Activated CD4-positive, alpha-beta T cell treated with anti-CD3 and anti-CD28 coated beads, Interleukin-2, amount 50 U/mL, for 48 hours (primary cell): Measurements from ENCODE around the gene PIP4K2C.
"Not testable (repeated sequence)": the region's sequence is repeated elsewhere in the genome, so short reads cannot be mapped to it uniquely, and the experiment has no call there.

ENCODE experiments used
- DNase-seq, 2 experiments: peaks; one replicate each; pipeline ENCODE4 v3.0.0-alpha.2; 2020

Gene PIP4K2C

DNA sequence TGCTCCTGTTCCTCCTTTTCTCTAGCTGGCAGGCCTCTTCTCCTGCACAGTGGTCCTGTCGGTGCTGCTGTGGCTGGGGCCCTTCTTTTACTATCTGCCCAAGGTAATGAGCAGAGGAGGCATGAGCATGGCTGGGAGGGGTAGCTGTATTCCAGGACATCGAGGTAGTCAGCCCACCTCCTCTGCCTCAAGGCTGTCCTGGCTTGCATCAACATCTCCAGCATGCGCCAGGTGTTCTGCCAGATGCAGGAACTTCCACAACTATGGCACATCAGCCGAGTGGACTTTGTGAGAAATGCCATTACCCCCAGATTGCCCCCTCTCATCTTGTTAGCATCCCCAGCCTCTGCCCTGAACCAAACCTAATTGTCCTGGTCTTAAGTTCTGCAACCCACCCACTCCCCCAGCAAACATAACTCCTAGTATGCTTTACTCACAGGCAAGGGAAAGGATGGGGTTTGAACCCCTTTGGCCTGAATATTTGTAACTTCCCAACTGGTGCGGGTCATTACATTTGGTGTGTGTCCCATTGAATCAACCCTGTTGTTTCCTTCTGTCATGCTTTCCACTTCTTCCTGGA, 32.9 kb downstream of the PIP4K2C start:
- DNase-seq, result no peak

DNA sequence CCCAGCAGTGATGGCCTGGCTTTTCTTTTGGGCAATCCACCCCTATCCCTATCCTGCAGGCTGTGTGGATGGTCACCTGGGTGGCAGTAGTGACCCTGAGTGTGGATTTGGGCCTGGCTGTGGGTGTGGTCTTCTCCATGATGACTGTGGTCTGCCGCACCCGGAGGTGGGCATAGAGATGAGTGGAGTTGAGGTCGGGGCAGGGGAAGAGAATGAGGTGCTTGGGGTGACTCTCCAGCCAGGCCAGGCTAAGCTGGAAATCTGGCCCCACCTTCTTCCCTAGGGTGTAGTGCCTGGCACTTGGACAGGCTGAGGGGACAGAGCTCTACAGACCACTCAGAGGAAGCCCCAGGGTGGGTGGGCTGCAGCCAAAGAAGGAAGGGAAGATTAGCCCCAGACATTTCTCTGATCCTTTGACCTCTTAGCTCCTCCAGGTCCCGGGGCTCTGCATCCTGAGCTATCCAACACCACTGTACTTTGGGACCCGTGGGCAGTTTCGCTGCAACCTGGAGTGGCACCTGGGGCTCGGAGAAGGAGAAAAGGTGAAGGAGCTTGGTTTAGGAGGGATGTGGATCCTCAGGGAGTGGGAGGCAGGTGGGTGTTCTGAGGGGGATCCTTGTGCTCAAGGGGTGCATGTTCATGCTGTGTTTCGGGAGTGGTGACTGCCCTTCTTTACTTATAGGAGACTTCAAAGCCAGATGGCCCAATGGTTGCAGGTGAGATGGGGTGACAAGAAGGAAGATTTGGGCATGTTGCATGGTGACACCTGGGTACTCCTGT, 33.6 kb downstream of the PIP4K2C start:
- DNase-seq, result no peak

DNA sequence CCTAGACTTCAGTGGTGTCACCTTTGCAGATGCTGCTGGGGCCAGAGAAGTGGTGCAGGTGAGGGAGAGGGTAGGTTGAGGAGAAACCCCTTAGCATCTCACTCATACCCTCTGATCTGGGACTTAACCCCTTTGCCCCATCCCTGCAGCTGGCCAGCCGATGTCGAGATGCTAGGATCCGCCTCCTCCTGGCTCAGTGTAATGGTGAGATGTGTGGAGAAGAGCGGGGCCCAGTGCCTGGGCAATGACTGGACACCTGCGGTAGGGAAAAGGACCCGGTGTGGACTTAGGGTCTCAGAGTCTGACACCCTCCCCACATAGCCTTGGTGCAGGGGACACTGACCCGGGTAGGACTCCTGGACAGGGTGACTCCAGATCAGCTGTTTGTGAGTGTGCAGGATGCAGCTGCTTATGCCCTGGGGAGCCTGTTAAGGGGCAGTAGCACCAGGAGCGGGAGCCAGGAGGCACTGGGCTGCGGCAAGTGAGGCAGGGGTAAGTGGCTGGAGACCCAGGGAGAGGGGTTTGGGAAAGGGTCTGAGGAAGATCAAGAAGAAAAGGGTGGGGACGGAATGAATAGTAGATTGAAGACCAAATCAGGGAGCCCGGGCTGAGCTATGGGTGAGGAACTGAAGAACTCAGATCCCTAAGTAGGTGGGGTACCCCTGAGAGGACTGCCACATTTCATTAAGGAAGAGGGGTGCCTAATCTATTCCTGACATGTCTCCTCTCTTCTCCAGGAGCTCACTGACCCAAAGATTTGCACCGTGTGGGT, 34.5 kb downstream of the PIP4K2C start:
- DNase-seq, result no peak

DNA sequence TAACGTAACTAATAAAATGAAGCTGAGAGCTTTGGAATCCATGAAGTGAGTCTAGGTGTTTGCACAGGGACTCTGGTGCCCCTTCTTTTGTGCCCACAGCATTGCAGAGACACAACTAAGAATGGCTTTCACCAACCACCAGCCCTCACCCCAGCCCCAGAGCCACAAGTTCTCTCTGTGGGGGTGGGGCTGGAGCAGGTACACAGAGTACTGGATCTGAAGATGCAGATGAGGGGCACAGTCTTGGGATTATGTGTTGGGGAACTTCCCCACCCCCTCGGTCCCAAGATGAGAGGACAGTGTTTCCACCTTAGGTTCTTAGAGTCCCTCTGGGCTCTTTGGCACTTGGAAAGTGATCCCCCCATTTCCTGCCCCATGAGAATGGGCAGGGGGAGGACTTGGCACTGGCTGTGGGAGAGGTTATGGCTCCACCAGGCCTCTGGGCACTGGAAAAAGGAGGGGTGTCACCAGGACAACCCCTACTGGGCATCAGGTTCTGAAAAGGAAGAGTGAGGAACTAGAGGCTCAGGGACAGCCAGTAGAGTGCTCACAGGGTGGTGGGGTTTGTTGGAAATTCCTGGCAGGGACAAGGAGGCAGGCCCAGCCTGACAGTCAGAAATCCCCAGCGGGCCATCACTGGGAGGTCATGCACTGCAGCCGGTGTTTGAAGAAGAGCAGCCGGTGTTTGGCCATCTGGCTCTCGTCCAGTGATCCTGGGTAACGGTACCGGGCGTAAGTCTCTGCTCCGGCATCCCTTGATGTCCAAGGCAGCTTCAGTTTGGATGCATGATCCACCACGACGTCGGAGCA, 35.3 kb downstream of the PIP4K2C start:
- DNase-seq, result no peak

DNA sequence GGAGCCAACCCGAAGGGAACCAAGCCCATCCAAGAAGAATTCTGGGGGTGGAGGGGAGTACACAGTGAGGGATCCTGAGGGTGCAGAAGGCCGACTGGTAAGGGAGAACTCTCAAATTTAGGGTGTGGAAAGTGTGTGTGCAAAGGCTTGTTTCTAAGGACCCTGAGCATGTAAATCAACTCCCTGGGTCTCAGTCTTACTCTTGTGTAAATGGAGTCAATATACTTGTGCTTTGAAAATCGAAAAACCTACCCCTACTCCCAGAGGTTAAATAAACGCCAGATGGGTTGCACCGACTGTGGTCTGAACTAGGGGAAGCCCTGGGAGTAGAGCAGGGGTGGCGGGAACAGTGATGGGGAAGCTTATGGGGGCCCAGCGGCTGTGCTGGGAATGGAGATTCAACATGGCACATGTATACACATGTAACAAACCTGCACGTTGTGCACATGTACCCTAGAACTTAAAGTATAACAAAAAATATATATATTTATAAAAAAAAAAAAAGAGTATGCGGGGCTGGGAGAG, 36.0 kb downstream of the PIP4K2C start:
- no peak for DNase-seq

DNA sequence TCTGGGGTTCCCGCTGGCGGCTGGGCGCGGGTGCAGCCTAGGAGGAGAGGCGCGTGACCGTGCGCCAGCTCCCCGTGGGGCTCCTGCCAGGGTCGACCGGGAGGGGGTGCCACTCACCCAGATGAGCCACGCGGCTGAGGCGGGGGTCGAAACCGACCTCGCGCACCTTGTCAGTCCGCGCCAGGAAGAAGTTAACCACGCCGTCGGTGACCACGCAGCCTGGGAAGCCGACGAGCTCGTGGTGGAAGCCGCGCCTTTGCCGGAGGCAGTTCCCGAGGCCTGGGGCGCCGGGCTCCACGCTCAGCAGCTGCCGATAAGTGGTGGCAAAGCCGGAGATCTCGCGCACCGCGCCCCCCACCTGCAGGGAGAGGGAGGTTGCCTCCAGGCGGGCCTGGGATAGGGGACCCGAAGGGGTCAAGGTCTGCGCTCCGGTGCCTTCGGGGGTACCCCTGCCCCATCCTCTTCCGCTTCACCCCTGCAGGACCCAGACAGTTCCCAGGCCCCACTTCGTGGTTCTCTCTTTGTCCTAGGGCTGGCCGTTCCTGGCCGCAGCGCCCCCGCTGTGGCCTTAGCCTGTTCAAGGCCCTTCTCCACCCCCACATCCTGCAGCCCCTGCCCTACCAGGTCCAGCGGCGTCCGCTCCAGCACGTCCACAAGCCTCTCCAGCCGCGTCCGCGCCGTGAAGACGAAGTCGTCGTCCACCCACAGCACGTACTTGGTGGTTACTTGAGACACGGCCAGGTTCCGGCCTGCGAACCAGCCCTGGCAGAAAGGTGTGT, 36.7 kb downstream of the PIP4K2C start:
- peak; percentile 36 to 49 for DNase-seq

DNA sequence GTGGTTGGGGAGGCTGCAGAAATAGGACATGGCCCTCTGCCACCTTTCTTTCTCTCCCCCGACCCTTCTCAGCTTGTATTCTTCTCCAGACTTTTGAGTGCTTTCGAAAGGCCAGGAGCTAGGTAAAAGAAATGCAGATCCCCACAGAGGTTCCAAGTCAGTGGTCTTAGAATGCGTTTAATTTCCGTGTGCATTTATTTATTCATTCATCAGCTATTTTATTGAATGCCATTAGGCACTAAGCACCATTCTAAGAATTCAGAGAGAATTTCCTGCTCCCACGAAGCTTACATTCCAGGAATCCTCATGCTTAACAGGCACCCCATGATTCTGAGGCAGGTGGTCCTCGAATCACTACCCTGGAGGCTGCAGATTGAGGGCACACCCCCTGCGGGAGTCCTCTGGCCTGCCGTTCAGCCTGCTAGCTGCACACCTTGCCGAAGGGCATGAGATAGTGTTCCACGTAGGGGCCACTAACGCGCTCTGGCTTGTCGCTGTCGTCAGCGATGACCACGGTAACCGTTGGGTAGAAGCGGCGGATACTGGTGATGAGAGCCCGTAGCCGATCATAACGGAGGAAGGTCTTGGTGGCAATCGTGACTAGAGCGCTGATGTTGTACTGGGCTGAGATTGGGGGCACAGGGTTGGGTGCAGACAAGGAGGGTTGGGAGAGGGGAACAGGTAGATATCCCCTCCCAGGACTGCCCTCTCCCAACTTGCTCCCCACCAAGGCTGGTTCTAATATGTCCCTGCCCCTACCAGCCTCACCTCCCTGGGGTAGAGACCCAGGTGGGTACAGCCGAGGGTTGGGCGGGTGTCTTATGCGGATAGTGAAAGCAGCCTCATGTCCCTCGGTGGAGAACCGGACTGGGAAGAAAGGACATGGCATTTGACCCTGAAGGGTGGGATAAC, 37.5 kb downstream of the PIP4K2C start:
- no peak for DNase-seq

DNA sequence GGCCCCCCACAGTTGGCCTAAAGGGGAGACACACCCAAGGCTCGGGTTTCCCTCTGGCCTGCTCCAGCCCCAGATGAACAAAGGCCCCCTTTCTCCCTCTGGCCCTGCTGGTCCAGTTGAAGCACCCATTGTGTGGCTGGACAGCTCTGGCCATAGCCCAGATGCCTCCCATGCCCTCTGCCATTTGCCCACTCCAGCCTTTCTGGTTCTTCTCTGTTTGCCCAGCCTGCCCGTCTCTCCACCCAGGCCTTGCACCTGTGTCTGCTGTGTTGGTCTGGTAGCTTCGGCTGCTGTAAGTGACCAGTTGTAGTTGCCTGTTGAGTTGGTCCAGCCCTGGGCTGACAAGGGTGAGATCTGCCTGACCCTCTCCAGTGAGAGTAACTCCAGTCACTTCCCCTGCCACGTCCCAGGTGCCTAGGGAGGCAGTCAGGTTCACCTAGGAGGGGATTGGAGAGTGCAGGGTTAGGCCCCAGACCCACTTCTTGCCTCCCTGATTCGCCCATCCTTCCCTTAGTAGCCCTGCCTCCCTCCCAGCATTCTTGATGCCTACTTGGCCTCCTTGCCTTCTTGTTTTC, 39.0 kb downstream of the PIP4K2C start:
- no peak for DNase-seq

DNA sequence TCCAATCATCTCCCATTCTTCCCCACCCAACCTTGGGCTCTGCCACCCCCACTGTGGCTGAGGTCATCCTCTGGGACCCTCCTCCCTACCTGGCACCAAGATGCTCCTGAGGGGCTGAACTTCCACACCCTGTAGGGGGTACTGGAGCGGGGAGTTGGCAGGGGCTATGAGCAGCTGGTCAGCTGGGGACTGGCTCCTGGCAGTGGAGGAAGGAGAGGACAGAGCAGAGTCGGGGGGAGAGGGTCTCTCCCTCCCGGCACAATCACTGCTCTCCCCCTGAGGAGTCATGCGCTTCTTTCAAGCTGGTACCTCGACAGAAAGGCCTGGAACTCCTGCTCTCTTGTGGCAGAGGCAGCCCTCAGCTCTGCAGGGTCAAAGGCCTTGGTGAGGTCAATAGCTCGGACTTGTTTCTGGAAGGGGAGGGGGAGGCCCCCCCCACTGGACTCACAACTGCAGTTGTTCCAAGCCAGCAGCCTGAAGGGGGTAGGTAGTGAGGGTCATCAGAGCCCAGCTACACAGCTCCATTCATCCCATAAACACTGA, 40.0 kb downstream of the PIP4K2C start:
- no peak for DNase-seq

DNA sequence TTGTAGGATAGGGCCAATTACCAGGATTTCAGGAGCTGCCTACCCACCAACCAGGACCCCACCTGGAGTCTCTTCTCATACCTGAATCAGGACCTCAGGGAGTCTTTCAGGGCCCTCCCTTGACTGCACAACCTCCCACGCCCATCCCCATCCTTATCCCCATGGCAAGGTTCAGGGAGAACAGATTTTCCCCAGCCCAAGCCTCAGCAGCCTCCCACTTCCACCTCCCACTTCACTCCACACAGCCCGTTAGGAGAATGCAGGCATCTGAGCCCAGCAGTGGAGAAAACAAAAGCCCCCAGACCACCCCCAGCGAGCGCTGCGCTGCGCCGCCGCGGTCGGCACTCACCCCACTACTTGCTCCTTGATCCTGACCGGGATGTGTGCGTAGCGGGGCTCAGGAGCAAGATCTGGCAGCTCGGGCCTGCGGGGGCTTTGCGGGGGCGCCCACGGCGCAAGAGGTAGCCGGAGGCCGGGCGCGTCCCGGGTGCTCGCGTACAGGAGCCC, 40.6 kb downstream of the PIP4K2C start:
- no peak for DNase-seq

DNA sequence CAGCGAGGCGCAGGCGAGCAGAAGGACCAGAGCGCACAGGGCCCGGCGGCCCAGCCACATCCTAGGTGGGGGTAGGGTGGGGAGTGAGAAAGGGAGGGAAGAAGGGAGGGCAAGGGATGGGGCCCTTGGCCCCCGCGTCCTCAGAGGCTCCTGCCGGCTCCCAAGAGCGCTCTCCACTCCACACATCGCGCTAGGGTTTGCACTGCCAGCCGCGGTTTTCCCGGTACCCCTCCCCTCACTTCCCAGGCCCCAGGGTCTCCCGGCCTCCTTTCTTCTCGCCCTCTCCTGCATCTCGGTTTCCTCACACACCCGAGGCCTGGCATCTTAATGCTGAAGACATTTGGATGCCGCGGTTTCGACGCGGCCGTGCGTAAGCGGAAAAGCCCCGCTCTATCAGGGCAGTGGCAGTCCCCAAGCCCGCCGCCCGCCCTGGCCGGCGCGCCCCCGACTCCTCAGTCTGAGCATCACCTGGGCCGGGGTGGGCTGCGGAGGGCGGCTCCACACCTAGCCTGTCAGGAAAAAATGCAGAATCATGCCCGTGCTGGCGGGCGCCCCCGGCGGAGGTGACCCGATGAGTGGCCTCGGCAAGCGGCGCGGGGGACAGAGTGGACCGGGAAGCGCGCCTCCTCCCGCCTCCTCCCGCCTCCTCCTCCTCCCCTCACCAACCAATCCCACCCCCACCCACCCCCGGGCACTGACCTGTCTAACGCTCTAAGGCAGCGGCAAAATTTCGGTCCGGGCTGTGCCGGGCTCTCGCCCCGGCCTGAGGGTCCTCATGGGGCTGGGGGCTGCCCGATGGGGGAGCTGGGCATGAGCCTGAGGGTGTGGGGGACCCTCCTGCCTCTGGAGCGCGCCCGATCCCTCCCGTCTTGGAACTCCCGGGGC, 41.3 kb downstream of the PIP4K2C start:
- DNase-seq, result peak; percentile 27 to 36

DNA sequence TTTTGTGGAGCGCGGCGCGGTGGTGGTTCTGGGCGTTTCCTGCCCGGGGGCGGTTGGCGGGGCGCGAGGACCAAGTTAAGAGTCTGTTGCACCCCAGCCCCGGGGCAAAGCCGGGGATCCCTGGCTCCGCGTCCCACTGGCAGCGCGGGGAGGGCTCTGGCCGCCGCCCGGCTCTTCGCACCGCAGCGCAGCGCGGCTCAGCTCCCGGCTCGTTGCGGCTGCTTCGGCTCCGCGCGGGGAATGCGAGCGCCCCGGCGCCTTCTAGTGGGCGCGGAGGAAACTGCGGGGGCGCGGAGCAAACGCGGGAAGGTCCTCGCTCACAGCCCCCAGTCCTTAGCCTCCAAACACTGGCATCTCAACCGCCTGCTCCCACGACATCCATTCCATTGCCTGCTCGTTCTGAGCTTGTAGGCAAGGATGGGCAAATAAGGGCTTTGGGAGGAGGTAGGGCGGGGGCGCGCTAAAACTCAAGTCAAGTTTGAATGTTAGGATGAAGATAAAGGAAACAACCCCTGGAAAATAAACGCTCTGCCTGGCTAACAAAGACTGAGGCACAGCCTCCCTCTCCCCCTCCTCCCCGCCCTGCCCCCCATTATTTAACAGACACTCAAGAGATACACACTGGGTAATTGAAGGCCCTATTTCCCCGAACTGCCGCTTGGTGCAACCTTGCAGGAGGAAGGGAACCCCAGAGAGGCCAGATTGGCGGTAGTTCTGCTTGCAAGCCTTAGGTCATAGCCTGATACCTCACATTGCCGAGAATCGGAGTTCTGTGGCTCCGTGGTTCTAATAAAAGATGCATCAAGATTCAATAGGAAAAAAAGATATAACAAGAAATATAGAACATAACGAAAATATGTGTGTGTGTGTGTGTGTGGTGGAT, 42.2 kb downstream of the PIP4K2C start, which contains the start of gene B4GALNT1:
Gene B4GALNT1, minus strand, starts transcription at position 244 of the 883 bp plus-strand sequence. CDS start 1,069 bp downstream, outside the sequence.
- DNase-seq, result peak; percentile 69 to 73

DNA sequence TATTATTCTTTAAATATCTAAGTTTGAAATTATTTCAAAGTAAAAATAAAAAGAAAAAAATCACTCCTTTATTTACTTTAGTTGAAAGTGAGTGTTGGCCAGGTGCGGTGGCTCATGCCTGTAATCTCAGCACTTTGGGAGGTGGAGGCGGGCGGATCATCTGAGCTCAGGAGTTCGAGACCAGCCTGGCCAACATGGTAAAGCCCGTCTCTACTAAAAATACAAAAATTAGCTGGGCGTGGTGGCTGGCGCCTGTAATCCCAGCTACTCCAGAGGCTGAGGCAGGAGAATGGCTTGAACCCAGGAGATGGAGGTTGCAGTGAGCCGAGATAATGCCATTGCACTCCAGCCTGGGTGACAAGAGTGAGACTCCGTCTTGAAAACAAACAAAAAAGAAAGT, 45.7 kb downstream of the PIP4K2C start:
- DNase-seq, result not testable (repeated sequence)

DNA sequence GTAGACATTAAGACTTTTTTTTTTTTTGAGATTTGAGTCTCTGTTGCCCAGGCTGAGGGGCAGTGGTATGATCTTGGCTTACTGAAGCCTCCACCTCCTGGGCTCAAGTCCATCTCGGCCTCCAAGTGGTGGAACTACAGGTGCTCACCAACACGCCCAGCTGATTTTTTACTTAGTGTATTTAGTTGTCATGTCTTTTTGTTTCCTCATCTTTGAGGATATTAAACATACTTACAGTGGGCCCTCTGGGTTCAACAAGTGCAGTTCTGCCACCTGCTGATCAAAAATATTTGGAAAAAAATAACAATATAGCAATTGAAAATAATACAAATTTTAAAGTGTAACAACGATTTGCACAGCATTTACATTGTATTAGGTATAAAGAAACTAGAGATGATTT, 46.4 kb downstream of the PIP4K2C start:
- DNase-seq, result no peak

DNA sequence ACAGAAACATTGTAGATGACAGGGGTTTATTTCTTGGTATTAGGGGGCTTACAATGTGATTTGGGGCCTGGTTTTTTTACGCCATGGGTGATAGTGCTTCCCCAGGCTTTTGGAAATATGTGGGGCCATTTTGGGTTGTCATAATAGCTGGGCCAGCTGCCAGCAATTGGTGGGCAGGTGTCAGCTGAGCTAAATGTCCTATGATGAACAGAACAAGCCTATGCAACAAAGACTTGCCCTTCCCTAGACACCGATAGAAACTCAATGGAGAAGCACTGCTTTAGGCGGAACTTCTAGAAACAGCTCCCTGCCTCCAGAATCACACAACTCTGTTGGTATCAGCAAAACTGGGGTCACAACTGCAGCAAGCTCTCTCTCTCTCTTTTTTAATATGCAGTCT, 47.1 kb downstream of the PIP4K2C start:
- no peak for DNase-seq

DNA sequence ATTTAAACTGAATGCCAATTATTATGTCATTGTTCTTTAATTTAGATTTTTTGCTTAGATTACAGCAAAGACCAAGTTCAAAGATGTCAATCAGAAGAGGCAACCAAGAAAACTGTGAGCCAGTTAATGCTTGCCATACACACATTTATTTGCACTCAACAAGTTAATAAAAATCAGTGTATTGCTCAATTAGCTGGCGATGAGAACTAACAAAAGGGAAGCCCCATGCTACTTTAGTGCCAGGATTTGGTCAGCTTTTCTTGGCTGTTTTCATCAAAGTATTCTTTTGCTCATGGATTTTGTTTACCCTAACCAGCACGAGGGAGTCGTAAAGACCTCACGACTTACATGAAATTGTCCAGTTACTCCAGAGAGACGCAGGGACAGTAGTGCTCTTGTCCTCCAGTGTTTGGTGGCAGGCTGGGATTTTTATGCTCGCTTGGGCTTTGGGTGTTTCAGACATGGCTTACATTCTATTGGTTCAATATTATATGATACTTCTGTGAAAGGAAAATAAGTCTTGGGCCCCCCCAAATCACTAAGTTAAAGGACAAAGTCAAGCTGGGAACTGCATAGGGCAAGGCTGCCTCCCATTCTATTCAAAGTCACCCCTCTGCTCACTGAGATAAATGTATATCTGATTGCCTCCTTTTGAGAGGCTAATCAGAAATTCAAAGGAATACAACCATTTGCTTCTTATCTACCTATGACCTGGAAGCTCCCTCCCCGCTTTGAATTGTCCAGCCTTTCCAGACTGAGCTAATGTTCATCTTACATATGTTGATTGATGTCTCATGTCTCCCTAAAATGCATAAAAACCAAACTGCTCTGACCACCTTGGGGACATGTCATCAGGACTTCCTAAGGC, 49.4 kb downstream of the PIP4K2C start:
- DNase-seq, result no peak
